Left lung (tissue), 10 donors: ENCODE data around the gene PHACTR3. TPM values are rescaled to one million over a fixed set of nuclear protein-coding genes. Genes with fewer than 3 reads are reported as not detected.

ENCODE experiments used
- ATAC-seq: fragments of 200-7000 bp; cut with Tn5 transposase; one replicate; pipeline ENCODE4 v1.9.1; 2020; ENCODE audit warnings: moderate library complexity
- DNase-seq, 4 donors: peaks; one replicate each; pipeline ENCODE4 v3.0.0-alpha.2; 2013 to 2020
- H3K27ac ChIP-seq, 2 donors: fragments of 200-600 bp; sonication (generic) in 1 of 2; one replicate each; pipeline versions ENCODE4 v1.5.0 to v1.8.0; 2020 to 2021
- H3K27me3 ChIP-seq, 2 donors: fragments of 200-600 bp; sonication (generic) in 1 of 2; one replicate each; pipeline versions ENCODE4 v1.5.0 to v1.8.0; 2020 to 2021
- H3K36me3 ChIP-seq, 2 donors: fragments of 200-600 bp; sonication (generic) in 1 of 2; one replicate each; pipeline versions ENCODE4 v1.5.0 to v1.8.0; 2020 to 2021
- H3K4me1 ChIP-seq, 2 donors: fragments of 200-600 bp; one replicate each; pipeline ENCODE4 v1.8.0; 2021
- H3K4me3 ChIP-seq, 2 donors: fragments of 200-600 bp; sonication (generic) in 1 of 2; one replicate each; pipeline versions ENCODE4 v1.5.0 to v1.8.0; 2020 to 2021; ENCODE audit warnings: mild to moderate bottlenecking in 1 of 2
- H3K9me3 ChIP-seq, 2 donors: fragments of 200-600 bp; sonication (generic) in 1 of 2; one replicate each; pipeline versions ENCODE4 v1.5.0 to v1.8.0; 2020 to 2021
- CTCF ChIP-seq, 2 donors: fragments of 200-600 bp; sonication (generic) in 1 of 2; IDR thresholded peaks; one replicate each; pipeline versions ENCODE4 v1.5.0 to v1.8.0; 2021; ENCODE audit warnings: antibody characterized with exemption in 2 of 2
- intact Hi-C, 2 donors: fragments of 100-400 bp; cut with DNase I; formaldehyde crosslinking; loops; one replicate each; pipeline versions ENCODE4 v1.11.2 to v1.14.2; 2022
- polyA plus RNA-seq, 6 donors: library from polyadenylated mRNA; unstranded; fragments of 120-200 nt; gene quantifications; one replicate each; pipeline ENCODE4 v1.2.1, GENCODE V29; 2013; ENCODE audit not compliant: insufficient read length in 6 of 6
- total RNA-seq, 2 donors: library from RNA; stranded (reverse); fragmentation: NEBNext Ultra II Directional; extraction: Animal tissue kit (Norgen Biotek cat#: 25700); gene quantifications; one replicate each; pipeline ENCODE4 v1.2.1, GENCODE V29; 2021
- donor health status: DM: no; HTN: yes; CAD: no.
- donor health status: DM: no; HTN: no; CAD: no.

PHACTR3 gene
- total and polyA plus RNA-seq, 8 donors, result 3.5 to 14.5 (median 4.4) TPM

GRCh38 chr20:59647271-59647670 lies 42.9 kb downstream of the PHACTR3 start:
- Histone ChIP-seq H3K27ac (no peak overlapping the region), H3K9me3 (peaks cover 0 to 6% of the 10 kb centered on the region in 2 donors), H3K4me3 (no peak overlapping the region), H3K36me3 (no peaks in the 10 kb centered on the region), H3K27me3 (peaks cover 0 to 16% of the 10 kb centered on the region in 2 donors), H3K4me1 (no peaks in the 10 kb centered on the region)
- intact Hi-C loops, result no loop called here
- no peak for ATAC-seq
- TF ChIP-seq CTCF (IDR thresholded peaks at IDR 0.05), result no peak
- no peak for DNase-seq

- intact Hi-C loops, result no loop called here
- Histone ChIP-seq H3K4me3 (no peak overlapping the region), H3K9me3 (peaks cover 0 to 6% of the 10 kb centered on the region in 2 donors), H3K27ac (no peak overlapping the region), H3K4me1 (no peaks in the 10 kb centered on the region), H3K36me3 (no peaks in the 10 kb centered on the region), H3K27me3 (peaks cover 0 to 14% of the 10 kb centered on the region in 2 donors)
- no peak for ATAC-seq
- DNase-seq, result no peak
- no peak for TF ChIP-seq CTCF (IDR thresholded peaks at IDR 0.05)
These were observed 44.2 kb downstream of the PHACTR3 start for GRCh38 chr20:59648466-59649070.

GRCh38 chr20:59650418-59650817 lies 46.1 kb downstream of the PHACTR3 start:
- TF ChIP-seq CTCF (IDR thresholded peaks at IDR 0.05), result no peak
- no peaks in the 10 kb centered on the region for H3K36me3 ChIP-seq
- DNase-seq, result no peak
- ATAC-seq, result no peak
- no peak overlapping the region for H3K4me3 ChIP-seq
- H3K27me3 ChIP-seq, result peaks cover 0 to 10% of the 10 kb centered on the region in 2 donors
- H3K4me1 ChIP-seq, result no peaks in the 10 kb centered on the region
- peaks cover 0 to 6% of the 10 kb centered on the region in 2 donors for H3K9me3 ChIP-seq
- H3K27ac ChIP-seq, result no peak overlapping the region
- intact Hi-C loops, result no loop called here

GRCh38 chr20:59652381-59652780 lies 48.0 kb downstream of the PHACTR3 start:
- Histone ChIP-seq H3K36me3 (no peaks in the 10 kb centered on the region), H3K27me3 (peaks cover 0 to 6% of the 10 kb centered on the region in 2 donors), H3K9me3 (peaks cover 0 to 17% of the 10 kb centered on the region in 2 donors), H3K4me3 (no peak overlapping the region), H3K4me1 (no peaks in the 10 kb centered on the region), H3K27ac (no peak overlapping the region)
- DNase-seq (no peak), ATAC-seq (no peak)
- TF ChIP-seq CTCF (IDR thresholded peaks at IDR 0.05), result no peak
- intact Hi-C loops, result no loop called here

GRCh38 chr20:59656417-59656816 lies 52.1 kb downstream of the PHACTR3 start:
- peaks cover 5 to 39% of the 10 kb centered on the region in 2 donors for H3K9me3 ChIP-seq
- H3K4me1 ChIP-seq, result no peaks in the 10 kb centered on the region
- intact Hi-C loops, result no loop called here
- H3K27me3 ChIP-seq, result peaks cover 0 to 2% of the 10 kb centered on the region in 2 donors
- no peak overlapping the region for H3K27ac ChIP-seq
- ATAC-seq (no peak), DNase-seq (no peak)
- TF ChIP-seq CTCF (IDR thresholded peaks at IDR 0.05), result no peak
- no peaks in the 10 kb centered on the region for H3K36me3 ChIP-seq
- no peak overlapping the region for H3K4me3 ChIP-seq
